ENCODE data around the gene SMG7. TPM values are rescaled to one million over a fixed set of nuclear protein-coding genes. Genes with fewer than 3 reads are reported as not detected.

SMG7 gene
- total and polyA plus RNA-seq, 2 of the 4 experiments (the other 2 are of a cell fraction): 18.1 to 22.6 TPM

DNA sequence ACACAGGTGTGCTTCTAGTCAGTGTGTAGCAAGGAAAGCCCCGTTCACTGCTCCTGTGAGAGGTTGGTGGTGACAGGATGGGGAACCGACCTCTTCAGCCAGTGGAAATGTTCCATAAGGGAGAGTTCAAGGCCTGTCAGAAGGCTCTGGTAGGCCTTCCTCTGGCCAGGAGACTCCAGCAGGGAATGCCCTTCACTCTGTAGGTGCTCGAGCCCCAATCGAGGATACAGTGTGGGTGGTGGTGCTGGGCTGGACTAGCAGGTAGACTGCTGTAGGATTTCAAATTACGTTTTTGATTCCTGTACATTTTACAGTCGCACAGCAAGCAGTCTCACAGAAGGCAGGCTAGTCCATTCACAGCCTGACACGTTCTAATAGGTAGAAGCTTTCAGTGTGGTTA is 80.1 kb downstream of the SMG7 start:
- Histone ChIP-seq H3K14ac (replicated peaks; ENCODE audit: low read depth, low read length) (no peak overlapping the region), H3K18ac (ENCODE audit: low read depth, low read length) (no peak overlapping the region), H4K8ac (ENCODE audit: low read depth in 2 of 2, low read length in 2 of 2) (no peak overlapping the region), H3K4me3 (ENCODE audit: insufficient read depth, low read depth, low read length) (no peak overlapping the region), H3K9me1 (ENCODE audit: insufficient read depth, low read length) (no peaks in the 10 kb centered on the region; the same call in 1 of the 2 replicates), H2AK5ac (ENCODE audit: low read depth, low read length) (no peak overlapping the region), H2BK120ac (ENCODE audit: low read depth, low read length) (no peak overlapping the region), H3K4me2 (ENCODE audit: low read depth, low read length) (no peak overlapping the region), H2BK5ac (ENCODE audit: low read depth, low read length, poor library complexity, severe bottlenecking) (no peak overlapping the region), H2AK9ac (replicated peaks; ENCODE audit: low read depth, low read length, poor library complexity) (no peak overlapping the region), H3K4me1 (ENCODE audit: control insufficient read depth, insufficient read depth, low read length) (peaks cover 3% of the 10 kb centered on the region), H3K27ac (ENCODE audit: insufficient read depth, low read length) (no peak overlapping the region), H4K5ac (ENCODE audit: low read depth, low read length) (no peak overlapping the region), H3K27me3 (ENCODE audit: control insufficient read depth, insufficient read depth, low read length) (no peaks in the 10 kb centered on the region), H4K91ac (ENCODE audit: insufficient read depth, low read depth, low read length) (no peak overlapping the region), H3K9me3 (ENCODE audit: control insufficient read depth, insufficient read depth, low read length) (no peaks in the 10 kb centered on the region), H3K4ac (ENCODE audit: low read depth, low read length) (no peak overlapping the region), H2BK15ac (ENCODE audit: low read depth, low read length) (no peak overlapping the region), H2BK20ac (ENCODE audit: low read depth, low read length) (no peak overlapping the region), H4K20me1 (ENCODE audit: insufficient read depth, low read length) (no peaks in the 10 kb centered on the region), H3K79me1 (ENCODE audit: low read depth in 1 of 2, low read length in 2 of 2) (no peaks in the 10 kb centered on the region; a peak in 1 of 4 replicates), H3K9ac (ENCODE audit: low read depth, low read length) (no peak overlapping the region), H3K56ac (ENCODE audit: extremely low read depth, insufficient read depth, low read length) (no peak overlapping the region), H2AFZ (replicated peaks; ENCODE audit: low read length, poor library complexity) (no peak overlapping the region), H3K23ac (ENCODE audit: low read depth, low read length) (no peak overlapping the region), H3K36me3 (ENCODE audit: control insufficient read depth, insufficient read depth, low read length) (peaks cover 26% of the 10 kb centered on the region)
- CTCF ChIA-PET: no interaction called here
- dilution Hi-C loops (cut with HindIII; ENCODE audit: low sequenced_read_pairs, unreplicated experiment): no loop called here
- in situ Hi-C loops (cut with MboI; ENCODE audit: low sequenced_read_pairs): no loop called here
- TSS peak; percentile 64 for BruUV-seq (replicated peaks)
- DNase-seq: no peak
- POLR2A ChIA-PET (ENCODE audit: unreplicated experiment): no interaction called here
- 100% methylated on average over 1 of the region's 7 CpGs; no CpG with 5 or more reads in 1 of the 2 experiments for WGBS, 2 experiments (ENCODE audit: extremely low coverage in 2 of 2, insufficient read length in 1 of 2)
- no peak for ATAC-seq (ENCODE audit: low read depth)
- TF ChIP-seq MAZ (IDR thresholded peaks at IDR 0.05; ENCODE audit: borderline replicate concordance, low read depth, low read length) (no peak), POLR2A (IDR thresholded peaks at IDR 0.05; ENCODE audit: low read depth, low read length) (no peak), MAFK (IDR thresholded peaks at IDR 0.05; ENCODE audit: low read depth, low read length) (no peak), ELK1 (IDR thresholded peaks at IDR 0.05; ENCODE audit: borderline replicate concordance, low read depth, low read length) (no peak), RFX5 (IDR thresholded peaks at IDR 0.05; ENCODE audit: low read depth, low read length) (no peak), NFE2L2 (IDR thresholded peaks at IDR 0.05; ENCODE audit: low read depth, low read length) (no peak), BHLHE40 (IDR thresholded peaks at IDR 0.05; ENCODE audit: low read depth, low read length) (no peak), MXI1 (IDR thresholded peaks at IDR 0.05; ENCODE audit: borderline replicate concordance, low read depth, low read length) (no peak), FOS (IDR thresholded peaks at IDR 0.05; ENCODE audit: low read depth, low read length) (no peak), CHD1 (IDR thresholded peaks at IDR 0.05; ENCODE audit: low read depth, low read length) (no peak), CEBPB (IDR thresholded peaks at IDR 0.05; ENCODE audit: low read depth, low read length) (no peak), RAD21 (IDR thresholded peaks at IDR 0.05; ENCODE audit: low read length) (no peak), SMC3 (IDR thresholded peaks at IDR 0.05; ENCODE audit: low read depth, low read length) (no peak), RCOR1 (IDR thresholded peaks at IDR 0.05; ENCODE audit: insufficient replicate concordance, low read length) (no peak)
- TF ChIP-seq, protein P1, sequence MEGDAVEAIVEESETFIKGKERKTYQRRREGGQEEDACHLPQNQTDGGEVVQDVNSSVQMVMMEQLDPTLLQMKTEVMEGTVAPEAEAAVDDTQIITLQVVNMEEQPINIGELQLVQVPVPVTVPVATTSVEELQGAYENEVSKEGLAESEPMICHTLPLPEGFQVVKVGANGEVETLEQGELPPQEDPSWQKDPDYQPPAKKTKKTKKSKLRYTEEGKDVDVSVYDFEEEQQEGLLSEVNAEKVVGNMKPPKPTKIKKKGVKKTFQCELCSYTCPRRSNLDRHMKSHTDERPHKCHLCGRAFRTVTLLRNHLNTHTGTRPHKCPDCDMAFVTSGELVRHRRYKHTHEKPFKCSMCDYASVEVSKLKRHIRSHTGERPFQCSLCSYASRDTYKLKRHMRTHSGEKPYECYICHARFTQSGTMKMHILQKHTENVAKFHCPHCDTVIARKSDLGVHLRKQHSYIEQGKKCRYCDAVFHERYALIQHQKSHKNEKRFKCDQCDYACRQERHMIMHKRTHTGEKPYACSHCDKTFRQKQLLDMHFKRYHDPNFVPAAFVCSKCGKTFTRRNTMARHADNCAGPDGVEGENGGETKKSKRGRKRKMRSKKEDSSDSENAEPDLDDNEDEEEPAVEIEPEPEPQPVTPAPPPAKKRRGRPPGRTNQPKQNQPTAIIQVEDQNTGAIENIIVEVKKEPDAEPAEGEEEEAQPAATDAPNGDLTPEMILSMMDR (conservative IDR thresholded peaks at IDR 0.05; ENCODE audit: low read depth, low read length): no peak
- TF ChIP-seq, protein P2, sequence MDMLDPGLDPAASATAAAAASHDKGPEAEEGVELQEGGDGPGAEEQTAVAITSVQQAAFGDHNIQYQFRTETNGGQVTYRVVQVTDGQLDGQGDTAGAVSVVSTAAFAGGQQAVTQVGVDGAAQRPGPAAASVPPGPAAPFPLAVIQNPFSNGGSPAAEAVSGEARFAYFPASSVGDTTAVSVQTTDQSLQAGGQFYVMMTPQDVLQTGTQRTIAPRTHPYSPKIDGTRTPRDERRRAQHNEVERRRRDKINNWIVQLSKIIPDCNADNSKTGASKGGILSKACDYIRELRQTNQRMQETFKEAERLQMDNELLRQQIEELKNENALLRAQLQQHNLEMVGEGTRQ (IDR thresholded peaks at IDR 0.05; ENCODE audit: low read depth, low read length): no peak
- intact Hi-C loops (cut with micrococcal nuclease): loop anchor here (5.0 kb wide), 1 partner anchor 35 kb away; no protein-coding TSS in a partner anchor

All from IMR-90 (cell line).